ENCODE measurements around the gene COX14.

COX14 gene

GRCh38 chr12:50111693-50112455, at the start of gene COX14:
Gene COX14, plus strand, starts transcription at chr12:50112236. Its CDS starts 7,808 bp downstream, at chr12:50120044.
- peak; percentile 90 for ATAC-seq
- H3K9me3 Mint-ChIP-seq, result no peaks in the 10 kb centered on the region
- DNase-seq (ENCODE audit: low spot score in 2 of 2), result peak; percentile 99 to 100
- peak within 1 kb of the TSS; percentile 95 for H3K27ac Mint-ChIP-seq
- H3K36me3 Mint-ChIP-seq, result peaks cover 39% of the 10 kb centered on the region
- peak within 1 kb of the TSS; percentile 95 for H3K4me3 Mint-ChIP-seq
- H3K4me1 Mint-ChIP-seq, result peaks cover 40% of the 10 kb centered on the region

DNA sequence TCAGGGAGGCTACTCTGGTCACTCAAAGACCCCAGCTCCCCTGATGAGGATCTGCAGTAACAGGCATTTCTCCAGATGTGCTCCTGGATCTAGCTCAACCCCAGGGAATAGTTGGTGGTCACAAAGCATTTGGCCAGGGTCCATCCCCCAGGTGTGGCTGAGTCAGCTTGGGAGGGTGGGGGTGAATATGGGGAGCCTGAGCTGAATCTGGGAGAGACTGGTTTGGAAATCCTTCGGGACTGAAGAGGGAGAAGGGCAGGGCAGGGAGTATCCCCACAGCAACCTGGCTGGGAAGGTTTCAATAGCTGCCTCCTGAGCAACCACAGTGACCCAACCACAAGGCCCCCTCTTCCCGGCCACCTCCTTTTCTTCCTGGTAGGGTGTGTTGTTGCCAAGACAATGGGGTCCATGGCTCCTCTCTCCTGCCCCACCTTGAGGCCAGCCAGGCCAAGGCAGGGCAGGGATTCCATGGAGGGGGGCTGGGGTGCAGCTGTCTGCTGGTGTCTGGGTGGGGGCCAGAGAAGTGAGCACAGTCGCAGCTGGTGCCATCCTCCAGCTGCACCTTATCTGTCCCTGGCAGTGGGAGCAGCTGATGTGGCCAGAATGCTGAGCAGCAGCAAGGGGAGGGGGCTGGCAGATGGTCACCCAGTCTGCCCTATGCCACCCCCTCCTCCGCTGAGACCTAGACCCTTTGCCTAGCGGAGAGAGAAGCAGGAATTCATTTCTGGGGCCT, 49.1 kb upstream of the COX14 start:
- no peak overlapping the region for H3K4me3 Mint-ChIP-seq
- H3K9me3 Mint-ChIP-seq, result no peaks in the 10 kb centered on the region

GRCh38 chr12:50065726-50066310, 46.2 kb upstream of the COX14 start:
- DNase-seq (ENCODE audit: low spot score in 2 of 2), result no peak
- Mint-ChIP-seq H3K9me3 (no peaks in the 10 kb centered on the region), H3K4me1 (peaks cover 9% of the 10 kb centered on the region), H3K36me3 (no peaks in the 10 kb centered on the region), H3K4me3 (no peak overlapping the region), H3K27ac (no peak overlapping the region)
- peak; percentile 14 for ATAC-seq

More for the DNA sequence above, 49.1 kb upstream of the COX14 start:
- Mint-ChIP-seq H3K27ac (no peak overlapping the region), H3K4me1 (peaks cover 12% of the 10 kb centered on the region), H3K36me3 (no peaks in the 10 kb centered on the region)
- ATAC-seq, result no peak
- DNase-seq (ENCODE audit: low spot score in 2 of 2), result no peak

- Mint-ChIP-seq H3K9me3 (no peaks in the 10 kb centered on the region), H3K36me3 (no peaks in the 10 kb centered on the region), H3K27ac (no peak overlapping the region), H3K4me1 (peaks cover 10% of the 10 kb centered on the region), H3K4me3 (no peak overlapping the region)
- no peak for DNase-seq (ENCODE audit: low spot score in 2 of 2)
- peak; percentile 17 for ATAC-seq
These were observed 45.6 kb upstream of the COX14 start for GRCh38 chr12:50066402-50066801.

GRCh38 chr12:50069069-50069468, 43.0 kb upstream of the COX14 start:
- Mint-ChIP-seq H3K36me3 (no peaks in the 10 kb centered on the region), H3K4me1 (peaks cover 10% of the 10 kb centered on the region), H3K4me3 (no peak overlapping the region), H3K9me3 (no peaks in the 10 kb centered on the region), H3K27ac (no peak overlapping the region)
- ATAC-seq (no peak), DNase-seq (ENCODE audit: low spot score in 2 of 2) (no peak)

DNA sequence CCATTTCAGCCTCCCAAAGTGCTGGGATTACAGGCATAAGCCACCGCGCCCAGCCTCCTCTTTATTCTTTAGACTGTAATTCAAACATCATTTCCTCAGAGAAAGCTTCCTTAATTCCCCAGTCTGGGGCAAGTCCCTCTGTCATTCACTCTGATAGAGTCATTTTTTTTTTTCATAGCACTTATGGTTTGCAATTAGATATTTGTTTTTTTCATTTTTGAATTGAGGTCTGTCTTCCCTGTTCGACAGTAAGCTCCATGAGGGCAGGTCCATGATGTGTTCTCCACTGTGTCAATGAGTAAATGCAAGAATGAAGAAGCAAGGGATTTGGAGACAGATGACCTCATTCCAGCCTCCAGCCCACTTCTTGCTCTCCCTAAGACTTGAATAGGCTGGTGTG, 42.5 kb upstream of the COX14 start:
- Mint-ChIP-seq H3K9me3 (no peaks in the 10 kb centered on the region), H3K4me1 (peaks cover 10% of the 10 kb centered on the region), H3K27ac (no peak overlapping the region), H3K4me3 (no peak overlapping the region), H3K36me3 (no peaks in the 10 kb centered on the region)
- ATAC-seq (no peak), DNase-seq (ENCODE audit: low spot score in 2 of 2) (no peak)

GRCh38 chr12:50070314-50071060, 41.5 kb upstream of the COX14 start:
- Mint-ChIP-seq H3K27ac (no peak overlapping the region), H3K4me3 (no peak overlapping the region), H3K36me3 (no peaks in the 10 kb centered on the region), H3K4me1 (peaks cover 15% of the 10 kb centered on the region), H3K9me3 (no peaks in the 10 kb centered on the region)
- DNase-seq (ENCODE audit: low spot score in 2 of 2) (peak; percentile 57 to 81), ATAC-seq (peak; percentile 46)

GRCh38 chr12:50072198-50072907, 39.7 kb upstream of the COX14 start:
- no peak overlapping the region for H3K4me3 Mint-ChIP-seq
- no peak for ATAC-seq
- H3K4me1 Mint-ChIP-seq, result peaks cover 15% of the 10 kb centered on the region
- no peaks in the 10 kb centered on the region for H3K9me3 Mint-ChIP-seq
- H3K36me3 Mint-ChIP-seq, result no peaks in the 10 kb centered on the region
- no peak overlapping the region for H3K27ac Mint-ChIP-seq
- no peak for DNase-seq (ENCODE audit: low spot score in 2 of 2)

GRCh38 chr12:50073206-50073605, 38.8 kb upstream of the COX14 start:
- ATAC-seq (no peak), DNase-seq (ENCODE audit: low spot score in 2 of 2) (no peak)
- Mint-ChIP-seq H3K4me3 (no peak overlapping the region), H3K9me3 (no peaks in the 10 kb centered on the region), H3K36me3 (no peaks in the 10 kb centered on the region), H3K27ac (no peak overlapping the region), H3K4me1 (peaks cover 15% of the 10 kb centered on the region)

GRCh38 chr12:50073712-50074111, 38.3 kb upstream of the COX14 start:
- Mint-ChIP-seq H3K9me3 (no peaks in the 10 kb centered on the region), H3K27ac (no peak overlapping the region), H3K36me3 (no peaks in the 10 kb centered on the region), H3K4me3 (no peak overlapping the region), H3K4me1 (peaks cover 15% of the 10 kb centered on the region)
- DNase-seq (ENCODE audit: low spot score in 2 of 2), result no peak
- ATAC-seq, result no peak

DNA sequence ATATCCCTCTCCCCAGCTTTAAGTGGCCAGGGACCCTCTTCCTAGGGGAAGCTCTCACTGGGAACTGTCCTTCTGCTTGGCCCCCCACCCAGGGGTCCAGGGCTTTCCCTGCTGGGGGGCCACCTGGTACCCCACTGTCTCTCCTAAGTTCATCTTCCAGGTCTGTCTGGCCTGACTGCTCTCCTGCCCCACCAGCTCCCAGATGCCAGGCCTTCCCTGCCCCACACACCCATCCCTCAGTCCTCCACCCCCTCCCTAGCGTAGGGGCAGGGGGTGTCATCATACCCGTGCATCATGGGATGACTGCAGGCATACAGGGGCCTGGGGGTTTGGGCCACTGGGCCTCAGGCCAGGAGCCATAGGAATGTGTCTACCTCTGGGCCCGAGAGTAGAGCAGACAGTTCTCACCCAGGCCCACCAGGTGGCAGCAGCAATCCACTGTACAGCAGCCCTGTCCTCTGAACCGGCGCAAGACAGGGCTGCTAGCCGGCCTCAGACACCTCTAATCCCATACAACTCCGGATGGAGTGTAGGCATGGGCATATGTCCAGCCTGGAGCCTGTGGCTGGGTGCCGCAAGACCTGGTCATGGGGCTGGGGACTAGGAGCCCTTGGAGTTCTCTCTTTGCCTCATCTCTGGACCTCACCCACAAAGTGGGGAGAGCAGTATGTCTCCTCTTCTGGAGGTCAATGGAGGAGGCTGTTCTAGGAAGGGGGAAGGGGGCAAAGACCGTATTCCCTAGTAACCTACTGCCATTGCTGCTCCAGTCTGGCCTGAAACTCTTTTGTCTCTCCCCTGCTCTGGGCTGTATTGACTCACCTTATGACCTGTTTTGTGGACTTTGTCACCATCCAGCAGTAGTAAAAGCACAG, 36.9 kb upstream of the COX14 start:
- H3K27ac Mint-ChIP-seq, result peak overlapping the region; percentile 83
- H3K4me3 Mint-ChIP-seq, result no peak overlapping the region
- no peaks in the 10 kb centered on the region for H3K36me3 Mint-ChIP-seq
- ATAC-seq (peak; percentile 91), DNase-seq (ENCODE audit: low spot score in 2 of 2) (peak; percentile 72 to 91)
- no peaks in the 10 kb centered on the region for H3K9me3 Mint-ChIP-seq
- peaks cover 13% of the 10 kb centered on the region for H3K4me1 Mint-ChIP-seq

DNA sequence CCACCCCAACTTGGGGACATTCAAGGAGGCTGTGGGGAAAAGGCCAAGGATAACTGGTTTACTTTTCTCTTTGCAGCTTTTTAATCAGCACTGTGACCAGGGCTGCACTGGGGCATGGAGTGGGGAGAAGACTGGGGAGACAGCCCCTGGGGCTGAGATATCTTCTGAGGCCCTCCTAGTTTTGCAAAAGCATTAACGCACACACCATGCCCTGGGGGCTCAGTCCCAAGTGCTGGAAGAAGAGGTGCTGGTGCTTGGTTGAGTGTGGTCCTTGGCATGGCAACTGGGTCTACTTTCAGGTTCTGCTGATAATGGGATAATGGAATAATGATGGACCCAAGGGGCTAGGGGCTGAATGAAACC, 36.2 kb upstream of the COX14 start:
- DNase-seq (ENCODE audit: low spot score in 2 of 2), result no peak
- H3K36me3 Mint-ChIP-seq, result no peaks in the 10 kb centered on the region
- H3K4me3 Mint-ChIP-seq, result no peak overlapping the region

DNA sequence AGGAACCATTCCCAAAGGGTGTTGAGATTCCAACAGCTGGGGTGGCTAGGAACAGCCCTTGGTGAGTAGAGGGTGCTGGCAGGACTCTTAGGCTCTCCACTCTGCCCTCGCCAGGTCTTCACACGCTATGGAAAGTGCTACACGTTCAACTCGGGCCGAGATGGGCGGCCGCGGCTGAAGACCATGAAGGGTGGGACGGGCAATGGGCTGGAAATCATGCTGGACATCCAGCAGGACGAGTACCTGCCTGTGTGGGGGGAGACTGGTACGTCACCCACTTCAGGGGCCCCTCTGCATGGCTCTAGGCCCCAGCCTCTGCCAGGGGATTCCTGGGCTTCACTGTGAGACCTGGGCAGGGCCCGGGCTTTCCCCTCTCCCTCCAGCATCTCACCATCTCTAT, 34.9 kb upstream of the COX14 start:
- Mint-ChIP-seq H3K4me1 (peaks cover 5% of the 10 kb centered on the region), H3K27ac (no peak overlapping the region), H3K36me3 (no peaks in the 10 kb centered on the region), H3K4me3 (no peak overlapping the region), H3K9me3 (no peaks in the 10 kb centered on the region)
- ATAC-seq, result no peak
- no peak for DNase-seq (ENCODE audit: low spot score in 2 of 2)

More for the DNA sequence above, 36.2 kb upstream of the COX14 start:
- Mint-ChIP-seq H3K27ac (no peak overlapping the region), H3K9me3 (no peaks in the 10 kb centered on the region), H3K4me1 (peaks cover 6% of the 10 kb centered on the region)
- no peak for ATAC-seq

DNA sequence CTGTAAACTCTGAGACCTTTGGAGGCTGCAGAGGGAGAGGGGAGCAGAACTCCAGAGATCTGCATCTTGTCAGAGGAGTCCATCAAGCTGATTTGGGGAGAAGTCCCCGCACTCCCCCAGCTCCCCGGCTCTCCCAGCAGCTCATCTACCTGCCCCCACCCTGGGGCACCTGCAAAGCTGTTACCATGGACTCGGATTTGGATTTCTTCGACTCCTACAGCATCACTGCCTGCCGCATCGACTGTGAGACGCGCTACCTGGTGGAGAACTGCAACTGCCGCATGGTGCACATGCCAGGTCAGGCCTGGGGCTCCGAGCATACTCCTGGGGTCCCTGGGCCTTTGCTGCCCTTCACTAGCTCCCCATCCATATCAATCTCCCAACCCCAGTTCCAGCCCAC, 33.8 kb upstream of the COX14 start:
- Mint-ChIP-seq H3K9me3 (no peaks in the 10 kb centered on the region), H3K4me3 (no peak overlapping the region)

More for the DNA sequence above, 33.8 kb upstream of the COX14 start:
- ATAC-seq (no peak), DNase-seq (ENCODE audit: low spot score in 2 of 2) (no peak)
- no peaks in the 10 kb centered on the region for H3K36me3 Mint-ChIP-seq
- peaks cover 6% of the 10 kb centered on the region for H3K4me1 Mint-ChIP-seq
- no peak overlapping the region for H3K27ac Mint-ChIP-seq

All from stimulated activated effector memory CD8-positive, alpha-beta T cell treated with anti-CD3 and anti-CD28 coated beads, Interleukin-12 subunit alpha, Interleukin-12 subunit beta, amount 100 ng/mL, for 72 hours (primary cell).